ENCODE measurements around the gene CCND1.

GRCh38 chr11:69657456-69657910 is 16.5 kb downstream of the CCND1 start:
- TF ChIP-seq GATA2 (IDR thresholded peaks at IDR 0.05; ENCODE audit: low read depth, low read length): no peak
- no peak for TF ChIP-seq GATA3 (IDR thresholded peaks at IDR 0.05; ENCODE audit: low read depth, low read length)

All from SH-SY5Y (cell line).